Measurements from ENCODE around the gene RASD1. TPM values are rescaled to one million over a fixed set of nuclear protein-coding genes. Genes with fewer than 3 reads are reported as not detected.

The RASD1 gene
- total and polyA plus RNA-seq, 5 donors from 2014 or later, result 0.12 to 0.72 (median 0.26) TPM; not detected in 2

DNA sequence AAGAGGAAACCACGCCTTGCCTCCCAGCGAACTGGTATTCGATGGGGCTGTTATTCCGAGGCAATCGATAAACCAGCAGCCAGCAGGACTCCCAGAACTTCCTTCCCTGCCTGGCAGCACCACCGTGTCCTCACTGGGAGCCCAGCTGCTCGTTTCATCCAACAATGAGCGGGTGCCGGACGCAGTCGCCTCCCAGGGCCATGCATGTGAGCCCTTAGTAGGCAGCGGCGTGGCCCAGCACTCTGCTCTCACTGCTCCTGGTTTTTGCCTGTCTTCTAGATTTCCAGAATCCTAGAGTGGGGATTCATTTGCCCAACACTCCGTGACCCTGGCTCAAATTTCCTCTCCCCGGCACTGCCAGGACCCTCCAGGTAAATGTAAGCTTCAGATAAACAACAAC is 29.1 kb upstream of the RASD1 start:
- H3K36me3 Mint-ChIP-seq, result peaks cover 6% of the 10 kb centered on the region
- H3K27ac ChIP-seq (ENCODE audit: insufficient read depth, low read length, poor library complexity, severe bottlenecking), result no peak overlapping the region
- H3K4me3 ChIP-seq (ENCODE audit: low read depth, low read length), result no peak overlapping the region
- H3K4me3 Mint-ChIP-seq, result no peak overlapping the region
- no peaks in the 10 kb centered on the region for H3K4me1 Mint-ChIP-seq
- H3K4me1 ChIP-seq (ENCODE audit: control insufficient read depth, insufficient read depth, low read length, poor library complexity, severe bottlenecking), result no peaks in the 10 kb centered on the region
- DNase-seq (no peak), ATAC-seq (ENCODE audit: low read depth in 2 of 2) (no peak)
- H3K27ac Mint-ChIP-seq, result peak overlapping the region in 1 of 3 donors; percentile 59
- no peaks in the 10 kb centered on the region for H3K27me3 ChIP-seq (ENCODE audit: control insufficient read depth, insufficient read depth, low read length)
- H3K9me3 Mint-ChIP-seq, result peaks cover 0 to 3% (median 0%) of the 10 kb centered on the region in 7 donors
- H3K27me3 Mint-ChIP-seq, result no peaks in the 10 kb centered on the region
- no peaks in the 10 kb centered on the region for H3K9me3 ChIP-seq (ENCODE audit: control insufficient read depth in 2 of 2, low read length in 2 of 2)
- H3K36me3 ChIP-seq (ENCODE audit: control insufficient read depth, insufficient read depth, low read length), result no peaks in the 10 kb centered on the region

DNA sequence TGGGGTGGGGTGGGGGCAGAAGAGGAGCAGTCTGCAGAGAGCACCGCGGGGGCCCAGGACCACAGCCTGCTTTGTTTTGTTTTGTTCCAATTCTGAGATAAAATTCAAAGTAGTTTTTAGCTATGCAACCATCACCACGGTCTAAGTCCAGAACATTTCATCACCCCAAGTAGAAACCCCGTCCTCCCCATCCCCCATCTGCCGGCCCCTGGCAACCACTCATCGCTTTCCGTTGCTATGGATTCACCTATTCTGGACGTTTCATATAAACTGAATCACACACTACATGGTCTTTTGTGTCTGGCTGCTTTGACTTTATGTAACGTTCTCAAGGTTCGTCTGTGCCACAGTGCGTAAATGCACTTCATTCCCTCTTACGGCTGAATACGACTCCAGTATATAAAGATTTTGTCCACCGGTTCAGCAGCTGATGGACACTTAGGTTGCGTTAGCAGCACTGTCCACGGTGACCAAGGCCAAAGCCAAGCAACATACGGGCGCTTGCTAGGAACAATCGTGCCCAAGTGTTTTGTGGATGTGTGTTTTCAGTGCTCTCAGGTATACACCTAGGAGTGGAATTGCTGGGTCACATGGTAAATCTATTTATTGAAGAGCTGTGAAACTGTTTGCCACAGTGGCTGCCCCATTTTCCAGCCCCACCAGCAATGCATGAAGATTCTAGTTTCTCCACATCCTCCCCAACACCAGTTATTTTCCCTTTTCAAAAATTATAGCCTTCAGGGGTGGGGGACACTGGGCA is 27.7 kb upstream of the RASD1 start:
- ATAC-seq (ENCODE audit: low read depth in 2 of 2) (no peak), DNase-seq (no peak)
- Histone ChIP-seq H3K4me1 (ENCODE audit: control insufficient read depth, insufficient read depth, low read length, poor library complexity, severe bottlenecking) (no peaks in the 10 kb centered on the region), H3K36me3 (ENCODE audit: control insufficient read depth, insufficient read depth, low read length) (no peaks in the 10 kb centered on the region), H3K9me3 (ENCODE audit: control insufficient read depth in 2 of 2, low read length in 2 of 2) (no peaks in the 10 kb centered on the region), H3K27me3 (ENCODE audit: control insufficient read depth, insufficient read depth, low read length) (no peaks in the 10 kb centered on the region), H3K4me3 (ENCODE audit: low read depth, low read length) (no peak overlapping the region), H3K27ac (ENCODE audit: insufficient read depth, low read length, poor library complexity, severe bottlenecking) (no peak overlapping the region)
- Mint-ChIP-seq H3K9me3 (peaks cover 0 to 3% (median 0%) of the 10 kb centered on the region in 7 donors), H3K4me1 (no peaks in the 10 kb centered on the region), H3K27me3 (no peaks in the 10 kb centered on the region), H3K36me3 (peaks cover 6% of the 10 kb centered on the region), H3K27ac (no peak overlapping the region), H3K4me3 (no peak overlapping the region)

DNA sequence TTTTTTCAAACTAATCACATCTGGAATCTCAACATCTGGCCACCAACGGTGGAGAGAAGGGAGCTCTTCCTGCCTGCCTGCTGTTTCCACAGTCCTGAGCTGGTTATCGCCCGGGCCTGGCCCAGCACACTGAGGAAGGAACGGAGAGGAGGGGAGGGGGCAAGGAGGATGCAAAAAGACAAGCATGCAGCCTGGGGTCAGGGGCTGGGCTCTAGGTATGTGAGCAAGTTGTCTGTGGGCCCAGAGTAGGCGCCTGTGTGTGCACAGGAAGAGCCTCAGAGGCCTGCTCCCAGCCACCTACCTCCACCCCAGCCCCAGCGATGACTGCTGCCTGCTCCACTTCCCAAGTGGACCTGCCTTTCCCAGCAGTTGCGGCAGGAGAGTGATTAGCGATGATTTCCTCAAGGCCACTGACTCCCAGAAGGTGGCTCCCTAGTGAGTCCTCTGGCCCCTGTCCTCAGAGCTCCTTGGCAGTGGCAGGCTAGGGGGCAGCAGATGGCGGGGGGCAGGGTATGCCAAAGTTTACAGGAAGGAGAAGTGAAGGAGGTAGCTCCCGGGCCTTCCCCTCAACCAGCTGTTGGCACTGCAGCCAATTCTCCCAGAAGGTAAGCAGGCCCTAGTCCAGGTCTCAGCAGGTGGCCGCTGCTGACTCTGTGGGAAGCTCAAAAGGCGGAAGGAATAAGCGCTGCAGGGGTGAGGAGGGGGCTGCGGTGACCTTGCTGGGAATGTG is 27.0 kb upstream of the RASD1 start:
- Mint-ChIP-seq H3K4me1 (no peaks in the 10 kb centered on the region), H3K36me3 (peaks cover 6% of the 10 kb centered on the region), H3K4me3 (no peak overlapping the region), H3K27ac (no peak overlapping the region), H3K27me3 (no peaks in the 10 kb centered on the region), H3K9me3 (peaks cover 0 to 3% (median 0%) of the 10 kb centered on the region in 7 donors)
- no peaks in the 10 kb centered on the region for H3K9me3 ChIP-seq (ENCODE audit: control insufficient read depth in 2 of 2, low read length in 2 of 2)
- ATAC-seq (ENCODE audit: low read depth in 2 of 2) (no peak), DNase-seq (no peak)
- no peaks in the 10 kb centered on the region for H3K27me3 ChIP-seq (ENCODE audit: control insufficient read depth, insufficient read depth, low read length)
- H3K4me1 ChIP-seq (ENCODE audit: control insufficient read depth, insufficient read depth, low read length, poor library complexity, severe bottlenecking), result no peaks in the 10 kb centered on the region
- no peaks in the 10 kb centered on the region for H3K36me3 ChIP-seq (ENCODE audit: control insufficient read depth, insufficient read depth, low read length)
- H3K4me3 ChIP-seq (ENCODE audit: low read depth, low read length), result no peak overlapping the region
- H3K27ac ChIP-seq (ENCODE audit: insufficient read depth, low read length, poor library complexity, severe bottlenecking), result no peak overlapping the region

DNA sequence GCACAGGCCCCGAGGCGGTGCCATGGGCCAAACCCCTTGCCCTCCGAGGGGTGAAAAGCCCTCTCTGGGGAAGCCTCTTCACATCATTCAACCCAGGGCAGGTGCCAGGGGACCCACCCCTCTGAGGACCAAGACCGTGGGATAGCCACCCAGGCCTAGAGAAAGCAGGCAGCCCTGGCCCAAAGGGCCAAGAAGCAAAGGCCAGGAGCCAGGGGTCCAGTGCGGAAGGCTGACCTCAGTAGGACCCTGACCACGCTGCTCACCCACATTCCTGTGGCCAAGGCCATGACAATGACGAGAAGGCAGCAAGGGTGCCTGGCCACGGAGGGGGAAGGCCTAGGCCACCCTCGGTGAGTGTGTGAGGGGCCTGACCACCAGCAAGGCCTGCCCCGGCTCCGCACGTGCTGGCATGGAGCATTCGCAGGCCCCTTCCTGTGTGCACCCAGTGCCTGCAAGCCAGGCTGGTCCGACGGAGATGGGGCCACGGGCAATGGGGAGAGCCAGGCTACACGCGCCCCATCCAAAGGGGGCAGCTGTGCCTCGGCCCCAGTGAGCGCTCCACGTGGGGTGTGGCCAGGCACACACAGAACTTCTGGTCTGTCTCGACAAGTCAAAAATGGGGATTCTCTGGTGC is 24.5 kb upstream of the RASD1 start:
- no peaks in the 10 kb centered on the region for H3K4me1 Mint-ChIP-seq
- DNase-seq (no peak), ATAC-seq (ENCODE audit: low read depth in 2 of 2) (no peak)
- no peak overlapping the region for H3K27ac ChIP-seq (ENCODE audit: insufficient read depth, low read length, poor library complexity, severe bottlenecking)
- no peak overlapping the region for H3K4me3 Mint-ChIP-seq
- no peak overlapping the region for H3K27ac Mint-ChIP-seq
- no peaks in the 10 kb centered on the region for H3K27me3 ChIP-seq (ENCODE audit: control insufficient read depth, insufficient read depth, low read length)
- H3K4me1 ChIP-seq (ENCODE audit: control insufficient read depth, insufficient read depth, low read length, poor library complexity, severe bottlenecking), result no peaks in the 10 kb centered on the region
- H3K27me3 Mint-ChIP-seq, result no peaks in the 10 kb centered on the region
- H3K36me3 Mint-ChIP-seq, result peaks cover 6% of the 10 kb centered on the region
- no peak overlapping the region for H3K4me3 ChIP-seq (ENCODE audit: low read depth, low read length)
- no peaks in the 10 kb centered on the region for H3K9me3 ChIP-seq (ENCODE audit: control insufficient read depth in 2 of 2, low read length in 2 of 2)
- H3K36me3 ChIP-seq (ENCODE audit: control insufficient read depth, insufficient read depth, low read length), result no peaks in the 10 kb centered on the region
- H3K9me3 Mint-ChIP-seq, result peaks cover 0 to 3% (median 0%) of the 10 kb centered on the region in 7 donors

DNA sequence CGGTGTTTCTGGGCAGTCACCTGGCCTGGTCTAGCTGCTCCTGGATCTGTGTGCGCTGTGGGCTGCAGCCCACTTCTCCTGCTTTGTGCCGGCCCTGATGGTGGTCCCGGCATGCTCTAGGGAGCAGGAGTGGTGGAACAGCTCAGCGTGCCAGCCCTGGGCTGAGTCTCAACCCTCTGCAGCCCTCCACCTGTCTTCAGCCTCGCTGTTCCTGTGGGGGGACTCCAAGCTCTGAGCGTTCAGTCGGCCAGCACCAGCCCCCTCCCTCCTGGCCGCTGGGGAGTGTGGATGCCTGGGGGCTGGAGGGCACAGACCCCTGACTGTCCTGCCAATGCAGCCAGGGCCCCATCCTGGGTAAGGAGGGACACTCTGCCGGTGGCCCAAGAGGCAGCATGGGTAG is 23.7 kb upstream of the RASD1 start:
- Histone ChIP-seq H3K36me3 (ENCODE audit: control insufficient read depth, insufficient read depth, low read length) (no peaks in the 10 kb centered on the region), H3K9me3 (ENCODE audit: control insufficient read depth in 2 of 2, low read length in 2 of 2) (no peaks in the 10 kb centered on the region), H3K4me3 (ENCODE audit: low read depth, low read length) (no peak overlapping the region), H3K4me1 (ENCODE audit: control insufficient read depth, insufficient read depth, low read length, poor library complexity, severe bottlenecking) (no peaks in the 10 kb centered on the region), H3K27ac (ENCODE audit: insufficient read depth, low read length, poor library complexity, severe bottlenecking) (no peak overlapping the region), H3K27me3 (ENCODE audit: control insufficient read depth, insufficient read depth, low read length) (no peaks in the 10 kb centered on the region)
- Mint-ChIP-seq H3K4me1 (no peaks in the 10 kb centered on the region), H3K27me3 (no peaks in the 10 kb centered on the region), H3K9me3 (peaks cover 0 to 3% (median 0%) of the 10 kb centered on the region in 7 donors), H3K4me3 (no peak overlapping the region), H3K36me3 (peaks cover 6% of the 10 kb centered on the region), H3K27ac (no peak overlapping the region)
- ATAC-seq (ENCODE audit: low read depth in 2 of 2) (no peak), DNase-seq (no peak)

DNA sequence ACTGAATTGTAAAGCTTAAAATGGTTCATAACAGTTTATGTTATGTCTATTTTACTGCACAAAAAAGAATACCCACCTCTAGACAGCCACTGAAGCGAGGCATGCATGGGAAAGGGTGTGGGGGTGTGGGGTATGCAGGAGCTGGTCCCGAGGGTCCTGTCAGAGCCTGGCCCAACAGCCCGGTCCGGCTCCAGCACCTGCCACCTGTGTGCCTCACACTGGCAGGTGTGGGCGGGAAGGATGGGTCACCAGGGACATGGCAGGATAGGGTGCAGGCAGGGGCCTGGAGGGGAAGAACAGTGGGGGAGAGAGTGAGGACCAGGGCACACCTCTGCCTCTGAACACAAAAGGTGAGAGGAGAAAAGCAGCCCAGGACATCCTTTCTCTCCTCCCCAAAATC is 22.8 kb upstream of the RASD1 start:
- H3K4me1 ChIP-seq (ENCODE audit: control insufficient read depth, insufficient read depth, low read length, poor library complexity, severe bottlenecking), result no peaks in the 10 kb centered on the region
- H3K27ac ChIP-seq (ENCODE audit: insufficient read depth, low read length, poor library complexity, severe bottlenecking), result no peak overlapping the region
- no peak overlapping the region for H3K4me3 ChIP-seq (ENCODE audit: low read depth, low read length)
- H3K4me3 Mint-ChIP-seq, result no peak overlapping the region
- peaks cover 6% of the 10 kb centered on the region for H3K36me3 Mint-ChIP-seq
- H3K27me3 ChIP-seq (ENCODE audit: control insufficient read depth, insufficient read depth, low read length), result no peaks in the 10 kb centered on the region
- H3K36me3 ChIP-seq (ENCODE audit: control insufficient read depth, insufficient read depth, low read length), result no peaks in the 10 kb centered on the region
- H3K4me1 Mint-ChIP-seq, result no peaks in the 10 kb centered on the region
- no peak for DNase-seq
- no peaks in the 10 kb centered on the region for H3K27me3 Mint-ChIP-seq
- H3K9me3 ChIP-seq (ENCODE audit: control insufficient read depth in 2 of 2, low read length in 2 of 2), result no peaks in the 10 kb centered on the region
- peaks cover 0 to 3% (median 0%) of the 10 kb centered on the region in 7 donors for H3K9me3 Mint-ChIP-seq
- no peak overlapping the region for H3K27ac Mint-ChIP-seq
- no peak for ATAC-seq (ENCODE audit: low read depth in 2 of 2)

DNA sequence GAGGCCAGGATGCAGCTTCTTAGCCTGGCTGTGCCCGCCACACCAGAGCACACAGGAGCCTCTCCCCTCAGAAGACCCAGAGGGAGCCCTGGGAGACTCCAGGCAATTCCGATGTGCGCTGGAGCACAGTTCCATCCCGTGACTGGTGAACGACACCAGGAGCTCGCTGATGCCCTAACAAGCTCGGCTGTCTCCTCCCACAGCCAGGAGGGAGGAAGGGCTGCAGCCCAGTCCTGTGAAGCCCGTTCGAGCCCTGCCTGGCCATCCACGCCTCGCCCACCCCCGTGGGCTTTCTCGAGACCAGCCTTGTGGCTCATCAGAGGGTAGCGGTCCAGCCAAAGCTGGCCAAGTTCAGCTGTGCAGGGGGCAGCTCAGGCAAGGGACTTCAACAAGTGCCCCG is 21.8 kb upstream of the RASD1 start:
- DNase-seq, result no peak
- H3K36me3 Mint-ChIP-seq, result peaks cover 6% of the 10 kb centered on the region
- H3K9me3 Mint-ChIP-seq, result peaks cover 0 to 1% (median 0%) of the 10 kb centered on the region in 7 donors
- H3K4me1 Mint-ChIP-seq, result no peaks in the 10 kb centered on the region
- H3K4me3 Mint-ChIP-seq, result no peak overlapping the region
- no peak overlapping the region for H3K27ac ChIP-seq (ENCODE audit: insufficient read depth, low read length, poor library complexity, severe bottlenecking)
- no peak overlapping the region for H3K4me3 ChIP-seq (ENCODE audit: low read depth, low read length)
- no peaks in the 10 kb centered on the region for H3K27me3 ChIP-seq (ENCODE audit: control insufficient read depth, insufficient read depth, low read length)
- no peak overlapping the region for H3K27ac Mint-ChIP-seq
- H3K36me3 ChIP-seq (ENCODE audit: control insufficient read depth, insufficient read depth, low read length), result no peaks in the 10 kb centered on the region
- no peaks in the 10 kb centered on the region for H3K4me1 ChIP-seq (ENCODE audit: control insufficient read depth, insufficient read depth, low read length, poor library complexity, severe bottlenecking)
- no peaks in the 10 kb centered on the region for H3K9me3 ChIP-seq (ENCODE audit: control insufficient read depth in 2 of 2, low read length in 2 of 2)
- H3K27me3 Mint-ChIP-seq, result no peaks in the 10 kb centered on the region
- no peak for ATAC-seq (ENCODE audit: low read depth in 2 of 2)

Measured in CD4-positive, CD25-positive, alpha-beta regulatory T cell (primary cell).